ENCODE results near the gene ANKH.
A peak's percentile ranks its signal among the peaks of the same experiment; 100 is the strongest.

ANKH gene

DNA sequence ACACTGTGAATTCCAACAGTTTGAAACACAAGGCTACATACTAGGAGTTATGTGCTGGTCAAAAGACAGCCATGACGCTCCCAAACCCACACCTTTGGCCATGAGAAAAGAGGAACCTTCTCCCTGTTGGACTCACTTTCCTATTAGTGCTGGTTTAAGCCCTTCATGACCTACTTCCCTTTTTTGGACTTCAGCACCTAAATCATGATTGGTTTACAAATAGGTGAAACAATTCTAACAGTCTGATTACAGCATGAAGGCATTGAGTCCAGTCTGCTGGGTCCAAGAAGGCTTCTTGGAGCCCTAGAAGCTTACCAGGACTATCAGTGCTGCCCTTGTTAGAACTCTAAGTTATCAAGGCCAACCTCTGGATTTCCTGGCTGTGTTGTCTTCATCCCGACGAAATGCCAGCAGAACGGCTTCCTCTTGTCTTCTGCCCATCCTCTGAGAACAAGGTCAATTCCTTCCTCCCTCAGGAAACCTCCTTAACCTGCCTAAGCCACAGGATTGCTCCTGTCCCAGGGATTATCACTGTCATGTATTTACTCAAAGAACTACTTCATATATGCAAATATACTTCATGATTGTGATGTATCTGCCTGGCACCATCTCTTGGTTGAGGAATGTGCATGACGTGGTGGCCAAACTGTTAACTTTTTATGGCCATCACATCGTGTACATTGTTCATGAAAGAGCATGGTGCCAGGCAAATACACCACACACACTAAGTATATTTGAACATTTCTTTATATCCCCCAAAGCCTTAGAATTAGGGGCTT is 83.6 kb downstream of the ANKH start:
- peak in 1 of 3 donors; percentile 23 for DNase-seq

DNA sequence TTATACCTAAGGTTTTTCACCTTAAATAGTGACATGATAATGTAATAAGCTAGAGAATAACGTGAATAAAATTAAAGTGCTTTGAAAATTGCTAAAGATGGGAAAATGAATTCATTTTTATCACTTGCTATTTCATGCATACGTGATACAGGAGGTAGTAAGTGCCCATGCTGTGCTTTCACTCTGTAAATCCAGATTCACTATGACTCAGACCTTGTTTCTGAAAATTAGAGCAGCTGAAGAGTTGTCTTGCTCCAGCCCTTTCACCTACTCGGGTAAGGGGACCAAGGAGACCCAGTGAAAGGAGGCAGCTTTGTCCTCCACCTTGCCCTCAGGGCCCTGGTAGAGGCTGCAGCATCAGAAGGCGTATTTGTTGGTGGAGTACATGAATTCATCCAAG is 87.9 kb downstream of the ANKH start:
- DNase-seq = no peak

DNA sequence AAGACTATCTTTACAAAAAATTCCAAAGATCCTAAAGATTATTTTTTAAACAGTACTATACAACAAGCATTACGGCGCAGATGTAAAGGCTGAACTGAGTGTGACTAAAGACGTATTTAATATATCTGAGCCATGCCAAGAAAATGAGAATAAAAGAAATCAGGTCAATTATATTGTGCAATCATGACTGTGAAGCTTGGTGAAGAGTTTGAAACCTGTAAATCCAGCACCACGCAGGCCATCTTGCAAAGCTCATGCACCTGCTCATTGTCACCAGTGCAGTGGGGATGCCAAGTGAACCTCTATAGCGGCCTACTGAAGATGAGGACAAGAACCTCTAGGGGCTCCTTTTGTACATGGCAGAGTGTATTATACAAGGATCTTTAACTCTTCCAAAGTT is 89.0 kb downstream of the ANKH start:
- DNase-seq = no peak

DNA sequence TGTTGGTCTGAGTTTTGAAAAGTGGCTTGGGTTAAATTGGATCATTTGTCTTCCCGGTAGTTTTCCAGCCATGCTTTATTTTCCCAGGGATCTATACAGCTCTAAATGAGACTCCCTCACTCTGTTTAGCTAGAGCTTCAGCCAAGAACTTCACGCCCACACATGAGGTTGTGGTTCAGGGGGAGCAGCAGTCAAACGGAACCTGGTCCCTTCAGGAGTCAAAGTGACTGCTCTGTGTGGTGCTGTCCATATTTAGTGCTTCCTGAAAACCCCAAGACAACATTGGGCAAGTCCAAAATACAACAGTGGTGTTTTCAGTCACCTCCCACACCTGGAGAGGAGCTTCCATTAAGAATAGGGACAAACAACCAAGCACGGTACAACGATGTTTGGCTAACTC is 90.5 kb downstream of the ANKH start:
- DNase-seq = no peak

DNA sequence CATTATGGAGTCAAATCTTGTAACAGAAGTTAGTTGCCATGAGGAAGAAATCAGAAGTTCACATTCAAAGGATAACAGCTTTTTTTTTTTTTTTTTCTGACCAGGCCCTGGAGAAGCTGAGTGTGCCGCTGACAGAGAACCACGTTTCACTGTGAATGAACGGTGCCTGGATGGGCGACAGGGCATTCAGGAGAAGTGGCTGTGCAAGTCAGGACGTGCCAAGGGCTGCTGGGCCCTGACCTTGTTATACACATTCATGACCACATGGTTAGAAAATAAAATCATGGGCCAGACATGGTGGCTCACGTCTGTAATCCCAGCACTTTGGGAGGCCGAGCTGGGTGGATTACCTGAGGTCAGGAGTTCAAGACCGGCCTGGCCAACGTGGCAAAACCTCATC is 91.6 kb downstream of the ANKH start:
- no peak for DNase-seq

DNA sequence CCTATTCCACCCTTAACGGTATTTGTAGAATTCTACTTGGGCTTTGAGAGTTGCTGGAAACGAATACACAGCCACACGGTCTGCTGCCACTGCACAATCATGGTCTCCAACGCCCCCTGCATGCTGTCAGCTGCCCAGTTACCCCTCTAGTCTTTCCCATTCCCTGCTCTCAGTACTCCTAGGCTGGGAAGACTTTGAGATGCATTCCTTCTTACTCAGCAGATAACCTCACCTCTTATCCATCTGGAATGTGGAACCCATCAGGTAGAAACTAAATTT is 92.8 kb downstream of the ANKH start:
- no peak for DNase-seq

DNA sequence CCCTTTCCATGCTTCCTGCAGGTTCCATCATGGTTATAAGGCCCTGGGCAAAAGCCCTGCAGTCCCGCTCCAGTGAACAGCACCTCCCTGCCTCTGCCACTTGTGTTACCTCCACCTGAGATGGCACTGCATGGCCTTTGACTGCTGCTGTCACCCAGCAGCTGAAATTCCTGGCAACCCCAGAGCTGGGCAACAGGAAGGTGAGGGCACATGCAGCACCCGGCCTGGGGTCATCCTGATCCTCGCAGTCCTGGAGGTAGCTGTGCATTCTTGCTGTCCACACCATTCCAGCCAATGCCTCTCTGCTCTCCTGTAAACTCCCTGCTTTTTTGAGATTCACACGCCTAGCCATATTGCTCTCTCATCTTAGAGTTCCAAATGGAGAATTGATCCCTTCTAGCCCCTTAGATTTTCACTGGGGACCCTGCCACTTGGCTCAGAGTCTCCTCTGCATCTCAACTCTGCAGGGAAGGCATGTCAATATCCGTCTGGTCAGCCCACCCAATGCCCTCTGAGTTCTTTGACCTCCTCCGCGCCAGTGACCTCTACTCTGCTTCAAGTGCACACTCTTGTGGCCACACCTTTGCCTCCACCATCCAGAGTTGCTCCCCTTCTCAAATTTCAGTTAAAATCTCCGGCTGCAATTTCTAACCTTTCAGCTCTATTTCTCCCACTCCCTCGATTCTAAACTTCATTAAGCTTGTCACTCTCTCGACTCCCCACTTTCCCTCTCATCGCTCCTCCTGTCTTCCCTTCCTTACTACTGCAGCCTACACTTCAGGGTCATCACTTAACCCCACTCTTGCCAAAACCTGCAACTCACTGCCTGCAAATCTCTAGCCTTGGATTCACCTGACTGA is 93.4 kb downstream of the ANKH start:
- DNase-seq = no peak

DNA sequence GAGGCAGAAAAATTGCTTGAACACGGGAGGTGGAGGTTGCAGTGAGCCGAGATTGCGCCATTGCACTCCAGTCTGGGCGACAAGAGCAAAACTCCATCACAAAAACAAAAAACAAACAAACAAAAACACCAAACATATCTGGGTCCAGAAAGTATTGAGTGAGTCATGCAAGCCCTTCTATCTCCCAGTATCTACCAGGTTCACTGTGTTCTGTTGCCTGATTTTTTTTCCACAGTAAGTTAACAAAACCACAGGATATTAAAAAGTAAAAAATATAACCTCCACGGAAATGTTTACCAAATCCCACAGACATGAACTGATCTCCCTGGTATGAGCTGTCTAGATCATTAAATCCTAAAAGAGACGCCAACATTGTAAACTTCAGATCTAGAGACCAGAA is 94.4 kb downstream of the ANKH start:
- DNase-seq = no peak

DNA sequence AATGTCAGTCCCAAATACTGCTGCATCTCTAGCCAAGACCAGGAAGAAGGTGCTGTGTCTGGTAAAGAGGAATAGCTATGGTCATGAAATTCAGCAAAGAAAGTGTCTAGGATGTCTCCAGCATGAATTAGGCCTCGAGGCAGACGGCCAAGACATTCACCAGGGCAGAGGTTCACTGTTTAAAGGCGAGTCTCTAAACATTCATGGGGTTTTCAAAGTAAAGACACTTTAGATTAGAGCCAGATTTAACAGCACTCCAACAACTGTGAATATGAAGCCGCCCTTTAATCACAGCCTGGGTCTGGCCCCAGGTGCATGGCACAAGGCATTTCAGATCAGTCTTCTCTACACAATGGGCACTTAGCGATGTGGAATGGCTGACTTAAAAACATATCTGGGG is 95.0 kb downstream of the ANKH start:
- DNase-seq = no peak

DNA sequence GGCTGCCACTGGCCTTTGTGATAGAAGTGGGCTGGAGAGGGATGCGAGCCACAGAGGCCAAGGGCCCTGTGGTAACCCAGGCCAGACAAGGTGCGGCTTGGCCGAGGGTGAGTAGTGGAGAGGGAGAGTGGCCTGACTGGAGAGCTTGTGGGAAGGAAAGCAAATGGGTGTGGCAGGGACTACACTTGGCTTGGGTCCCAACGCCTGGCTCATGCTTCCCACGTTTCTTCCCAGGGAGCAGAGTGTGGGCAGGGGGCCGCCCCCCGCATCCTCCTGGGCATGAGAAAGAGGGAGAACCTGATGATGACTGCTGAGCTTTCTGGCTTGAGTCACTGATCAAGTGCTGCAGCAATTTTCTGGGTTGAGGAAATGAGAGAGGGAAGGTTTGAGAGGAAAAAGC is 95.7 kb downstream of the ANKH start:
- DNase-seq = peak in 2 of 3 donors; percentile 42 to 50

DNA sequence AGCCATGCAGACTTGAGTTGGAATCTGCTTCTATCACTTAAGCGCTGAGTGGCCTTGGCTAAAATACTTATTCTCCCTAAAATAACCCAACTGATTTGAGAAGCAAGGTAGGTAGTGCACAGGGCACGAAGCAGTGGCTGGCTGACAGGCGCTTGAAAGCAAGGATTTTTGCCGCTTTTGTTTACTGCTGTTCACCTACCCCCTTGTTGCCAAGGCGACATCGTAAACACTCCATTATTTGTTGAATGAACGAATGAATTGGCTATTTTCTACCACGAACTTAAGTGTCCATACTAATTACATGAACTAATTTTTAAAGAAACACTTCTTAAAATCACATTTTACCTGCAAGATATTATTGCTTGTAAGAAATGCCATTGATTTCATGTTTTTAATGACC is 98.0 kb downstream of the ANKH start:
- DNase-seq = no peak

DNA sequence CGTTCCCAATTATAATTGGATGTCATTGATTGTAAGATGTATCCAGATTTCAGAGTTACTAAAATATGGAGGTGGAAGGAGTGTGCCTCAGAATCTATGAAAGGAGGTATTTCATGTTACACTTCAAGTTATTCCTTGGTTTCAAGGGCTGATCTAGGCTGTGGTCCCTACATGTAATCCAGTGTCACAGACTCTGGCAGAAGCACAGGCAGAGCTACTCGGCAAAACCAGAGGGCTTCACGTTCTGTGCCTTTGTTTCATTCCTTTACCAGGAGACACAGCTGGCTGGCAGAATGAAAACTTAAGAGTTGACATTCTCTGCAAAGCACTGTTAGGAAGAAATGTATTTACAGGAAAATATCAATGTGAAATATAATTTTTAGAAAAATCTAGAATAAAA is 99.6 kb downstream of the ANKH start:
- DNase-seq = no peak

DNA sequence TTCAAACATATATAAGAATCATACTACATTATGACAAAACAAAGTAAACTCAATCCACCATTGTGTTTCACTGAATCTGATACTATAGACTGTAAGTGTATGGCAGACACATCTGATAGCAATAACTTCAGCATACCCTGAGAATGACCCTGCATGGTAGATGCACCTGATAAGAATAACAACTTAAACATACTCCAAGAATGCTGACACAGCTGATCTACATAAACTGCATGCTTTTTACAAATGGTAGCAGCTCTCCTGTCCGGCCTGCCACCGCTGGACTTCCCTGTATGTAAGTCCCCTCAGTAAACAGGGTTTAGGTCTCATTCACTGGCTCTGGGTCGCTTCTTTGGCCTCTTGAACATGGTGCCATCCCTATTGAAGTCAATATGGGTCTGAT is 100.4 kb downstream of the ANKH start:
- no peak for DNase-seq

DNA sequence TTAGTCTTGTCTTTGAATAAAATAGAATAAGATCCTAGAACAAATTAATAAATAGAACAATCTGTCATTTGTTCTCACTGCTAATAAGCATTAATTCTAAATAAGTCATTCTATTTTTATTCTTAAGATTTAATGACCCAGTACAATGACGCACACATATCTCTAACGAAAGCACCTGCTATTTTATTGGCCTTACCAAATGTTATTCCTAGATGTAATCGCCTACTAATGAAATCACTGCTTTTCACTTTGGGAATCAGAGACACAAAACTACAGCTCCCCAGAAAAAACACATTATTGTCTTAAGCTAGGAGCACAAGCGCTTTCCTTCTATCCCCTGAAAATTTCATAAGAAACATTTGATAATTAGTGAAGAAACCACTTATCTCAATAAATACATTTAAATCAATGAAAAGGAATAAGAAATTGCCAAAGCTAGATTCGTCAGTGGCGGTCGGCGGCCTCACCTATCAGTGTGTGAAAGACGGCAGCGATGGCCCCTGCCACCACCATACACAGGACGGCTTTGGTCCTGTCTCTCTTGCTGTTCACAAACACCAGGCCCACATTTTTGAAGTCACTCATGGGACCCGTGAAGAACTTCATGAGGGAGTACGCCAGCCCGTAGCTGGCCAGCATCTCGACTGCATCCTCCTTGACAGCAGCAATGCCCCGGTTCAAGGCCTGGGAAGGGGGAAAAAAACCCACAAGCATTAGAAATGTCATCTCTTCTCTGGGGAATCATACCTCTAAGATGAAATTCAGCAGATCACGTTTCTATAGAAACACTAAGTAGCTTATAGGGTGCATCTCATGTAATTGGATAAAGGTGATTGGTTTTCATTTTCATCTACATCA is 102.8 kb downstream of the ANKH start:
- no peak for DNase-seq

DNA sequence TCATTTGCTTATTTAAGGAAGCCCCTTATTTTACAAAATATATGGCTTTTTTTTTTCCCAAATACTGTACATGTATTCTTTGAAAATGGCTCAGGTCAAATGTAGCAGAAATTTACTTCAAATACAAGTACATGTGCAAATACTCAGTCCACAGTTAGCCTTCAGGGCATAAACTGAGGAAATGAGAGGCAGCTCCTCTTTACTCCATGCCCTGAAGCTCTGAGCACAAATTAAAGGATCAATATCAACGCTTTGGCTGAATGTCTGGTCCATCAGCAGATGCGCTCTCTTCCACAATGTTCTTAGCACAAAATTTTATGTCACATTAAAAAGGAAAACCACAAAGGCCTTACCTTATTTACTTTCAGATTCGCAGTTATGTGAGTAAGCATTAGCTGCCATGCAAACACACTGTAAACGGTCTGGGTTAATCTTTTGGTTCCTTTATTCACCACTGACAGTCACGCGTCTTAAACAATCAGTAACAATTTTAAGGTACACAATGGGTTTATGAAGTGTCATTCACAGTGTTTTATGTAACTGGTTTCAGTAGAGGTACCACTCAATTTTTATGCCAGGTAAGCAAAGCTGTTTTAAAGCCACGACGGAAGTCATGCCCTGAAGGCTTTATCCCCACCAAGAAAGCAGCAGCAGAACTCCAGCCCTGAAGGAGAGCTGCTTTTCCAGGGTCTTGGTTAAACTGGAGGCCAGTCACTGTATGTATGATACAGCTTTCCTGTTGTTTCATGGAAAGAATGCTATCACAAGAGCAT is 103.7 kb downstream of the ANKH start:
- DNase-seq = no peak

DNA sequence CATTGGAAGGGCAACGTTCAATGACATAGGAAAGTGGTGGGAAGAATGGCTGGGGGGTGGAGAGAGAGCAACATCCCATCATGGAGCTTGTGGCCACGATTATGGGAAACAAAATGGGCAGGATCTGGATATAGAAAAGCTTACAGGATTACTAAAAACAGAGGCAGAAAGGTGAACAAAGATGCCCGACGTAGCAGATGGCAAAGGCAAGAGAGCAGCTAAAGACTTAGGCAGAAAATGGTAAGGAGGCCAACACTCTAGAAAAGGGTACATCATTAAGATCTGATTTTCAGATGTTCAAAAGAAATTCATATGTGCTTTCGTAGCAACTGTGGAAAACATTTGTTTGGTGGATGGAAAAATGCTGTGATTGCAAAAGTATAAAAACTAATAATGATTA is 104.5 kb downstream of the ANKH start:
- no peak for DNase-seq

DNA sequence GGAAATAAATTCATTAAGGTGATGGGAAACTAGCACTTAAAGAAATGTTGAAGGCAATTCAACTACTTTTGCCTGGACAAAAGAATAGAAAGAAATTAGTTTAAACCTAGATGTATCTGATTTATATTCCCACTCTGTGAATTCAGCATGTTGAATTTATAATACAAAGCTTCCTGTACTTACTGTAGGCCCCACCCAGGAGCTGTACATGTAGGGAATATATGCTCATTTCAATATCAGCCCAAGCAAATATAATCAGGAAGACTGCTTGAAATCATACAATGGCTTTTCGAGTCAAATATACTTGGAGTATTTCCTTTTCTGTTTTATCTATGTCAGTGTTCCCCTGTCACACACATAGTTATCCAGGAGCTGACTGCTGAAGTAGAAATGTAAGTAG is 105.0 kb downstream of the ANKH start:
- DNase-seq = no peak

DNA sequence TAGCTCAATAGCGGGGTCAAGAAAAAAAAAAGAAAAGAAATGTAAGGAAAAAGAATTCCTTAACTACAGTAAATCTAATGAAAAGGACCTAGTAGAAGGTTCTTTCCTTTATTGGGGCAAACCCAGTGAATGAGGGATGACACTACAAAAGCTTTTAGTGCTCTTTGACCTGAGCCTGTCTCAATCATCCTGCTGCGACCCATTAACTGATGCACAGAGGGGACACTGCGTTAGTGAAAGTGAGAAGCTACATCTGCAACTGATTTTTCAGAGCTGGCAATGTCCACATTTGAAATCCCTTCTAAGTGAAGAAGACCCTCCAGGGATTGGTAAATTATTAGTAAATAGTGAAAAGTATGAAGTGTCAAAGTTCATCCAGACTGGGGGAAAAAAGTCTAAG is 106.0 kb downstream of the ANKH start:
- DNase-seq = no peak

DNA sequence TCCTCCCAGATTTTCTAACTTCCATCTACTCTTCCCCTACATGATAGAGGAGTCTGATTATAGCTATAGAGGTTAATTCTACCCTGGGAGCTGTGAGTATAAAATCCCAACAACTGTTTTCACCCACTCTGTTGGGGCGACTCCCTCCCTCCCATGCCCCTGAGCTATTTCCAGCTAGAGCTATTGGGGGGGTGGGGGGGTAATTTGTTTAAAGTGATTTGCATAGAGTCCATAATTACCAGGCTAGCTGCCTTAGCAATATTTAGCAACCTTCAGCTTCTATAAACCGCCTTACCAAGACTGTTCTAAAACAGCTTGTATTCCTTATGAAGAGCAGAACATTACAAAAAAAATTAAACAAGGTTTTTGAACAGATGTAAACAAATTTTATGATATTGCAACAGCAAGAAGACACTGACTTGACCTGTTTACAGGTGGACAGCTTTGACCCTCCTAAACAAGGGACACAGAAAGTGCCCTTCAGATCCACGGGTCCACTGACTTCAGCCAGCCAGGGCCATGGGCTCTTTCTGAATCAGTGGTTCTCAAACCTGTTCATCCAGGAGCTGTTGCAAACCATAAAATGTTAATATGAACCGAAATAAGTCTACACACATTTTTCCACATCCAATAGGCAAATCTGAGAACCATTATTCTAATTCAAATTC is 108.9 kb downstream of the ANKH start:
- DNase-seq = no peak

DNA sequence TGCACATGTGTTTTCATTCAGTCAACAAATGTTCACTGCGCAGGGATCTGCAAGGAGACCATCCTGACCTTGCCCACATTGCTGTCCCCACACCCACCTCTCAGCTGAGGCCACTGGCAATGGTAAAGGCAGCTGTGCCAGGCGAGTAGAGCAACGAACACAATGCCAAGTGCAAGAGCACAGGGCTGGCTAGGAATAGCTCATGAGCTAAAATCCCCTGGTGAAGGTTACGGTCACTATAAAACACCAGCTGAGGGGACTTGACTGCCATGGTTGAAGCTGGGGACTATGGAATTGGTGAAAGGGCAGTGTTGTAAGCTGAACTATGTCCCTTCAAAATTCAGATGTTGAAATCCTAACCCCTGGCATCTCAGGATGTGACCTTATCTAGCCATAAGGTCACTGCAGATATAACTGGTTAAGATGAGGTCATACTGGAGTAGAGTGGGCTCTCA is 111.0 kb downstream of the ANKH start:
- DNase-seq = no peak

DNA sequence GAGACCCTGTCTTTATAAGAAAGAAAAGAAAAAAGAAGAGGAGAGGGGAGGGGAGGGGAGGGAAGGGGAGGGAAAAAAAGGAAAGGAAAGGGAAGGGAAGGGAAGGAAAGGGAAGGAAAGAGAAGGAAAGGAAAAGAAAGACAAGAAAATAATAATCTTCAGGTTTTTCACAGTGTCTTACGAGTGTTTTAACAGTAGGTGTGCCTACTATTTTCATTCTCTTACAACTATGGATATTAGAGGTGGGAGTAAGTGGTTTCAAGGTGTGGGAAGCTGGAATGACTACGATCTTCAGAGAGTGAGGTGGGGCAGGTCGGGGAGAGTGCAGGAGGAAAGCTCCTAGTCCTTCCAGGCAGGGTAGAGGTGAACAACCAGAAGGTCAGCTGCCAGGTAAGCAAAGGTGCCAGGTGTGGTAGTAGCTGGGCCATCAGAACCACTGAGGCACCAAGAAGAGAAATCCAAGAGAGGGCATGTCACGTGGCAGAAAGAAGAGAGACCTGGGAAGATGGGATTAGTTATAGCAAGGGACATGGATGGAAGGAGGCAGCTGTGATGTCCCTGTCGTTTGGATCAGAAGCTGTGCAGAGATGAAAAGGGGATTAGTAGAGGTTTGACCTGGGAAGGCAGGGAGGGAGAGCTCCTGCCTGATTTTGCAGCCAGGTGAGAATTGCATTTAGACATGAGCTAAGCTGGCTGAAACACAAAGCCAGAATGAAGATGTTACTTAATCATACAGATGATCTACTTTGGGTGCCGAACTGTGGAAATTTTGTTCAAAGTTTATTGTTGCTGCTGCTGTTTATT is 111.6 kb downstream of the ANKH start:
- DNase-seq = no peak
